HepG2 (cell line): ENCODE data around the gene ZNF771. TPM values are rescaled to one million over a fixed set of nuclear protein-coding genes. Genes with fewer than 3 reads are reported as not detected.

Source experiments
- ASH2L ChIP-seq: fragments of 300-600, 200-600 bp; sonication (generic); IDR thresholded peaks from 2 replicates; pipeline ENCODE4 v1.7.0; 2017; ENCODE audit warnings: low read depth, mild to moderate bottlenecking, moderate library complexity, mixed read lengths, low read length; ENCODE audit not compliant: insufficient read length
- ATRX ChIP-seq: sonication (generic); formaldehyde crosslinking; IDR thresholded peaks from 2 replicates; pipeline ENCODE4 v1.4.0; 2020; ENCODE audit warnings: missing genetic modification reagents, borderline replicate concordance
- GPBP1L1 ChIP-seq: sonication (generic); formaldehyde crosslinking; IDR thresholded peaks from 2 replicates; pipeline ENCODE4 v1.5.0; 2020; ENCODE audit warnings: mild to moderate bottlenecking, missing genetic modification reagents
- HNF4G ChIP-seq, 2 experiments: sonication (generic) in 1 of 2; formaldehyde crosslinking in 1 of 2; IDR thresholded peaks; 2 replicates each; pipeline versions ENCODE4 v1.4.0 to v1.6.1; 2011 to 2020; ENCODE audit warnings: borderline replicate concordance in 2 of 2, low read depth in 2 of 2, mild to moderate bottlenecking in 2 of 2, low read length in 1 of 2, missing genetic modification reagents in 1 of 2, moderate library complexity in 1 of 2
- KLF11 ChIP-seq: IDR thresholded peaks from 2 replicates; pipeline ENCODE4 v1.6.1; 2016; ENCODE audit warnings: missing compliant biosample characterization
- MEIS2 ChIP-seq: sonication (generic); formaldehyde crosslinking; IDR thresholded peaks from 2 replicates; pipeline ENCODE4 v1.9.0; 2021; ENCODE audit warnings: mild to moderate bottlenecking, missing genetic modification reagents
- PAXIP1 ChIP-seq: sonication (generic); formaldehyde crosslinking; conservative IDR thresholded peaks from 2 replicates; pipeline ENCODE4 v1.4.0; 2020; ENCODE audit warnings: mild to moderate bottlenecking, missing genetic modification reagents, moderate library complexity
- PHB2 ChIP-seq: fragments of 450-650 bp; IDR thresholded peaks from 2 replicates; pipeline ENCODE4 v1.6.1; 2018; ENCODE audit not compliant: partially characterized antibody
- PITX1 ChIP-seq: sonication (generic); formaldehyde crosslinking; IDR thresholded peaks from 2 replicates; pipeline ENCODE4 v1.5.1; 2020; ENCODE audit warnings: mild to moderate bottlenecking, missing genetic modification reagents
- TFAP4 ChIP-seq: sonication (generic); IDR thresholded peaks from 2 replicates; pipeline ENCODE4 v1.6.1; 2016; ENCODE audit warnings: low read depth, borderline replicate concordance
- U2AF2 ChIP-seq: fragments of 200-400 bp; formaldehyde crosslinking; IDR thresholded peaks from 2 replicates; pipeline ENCODE4 v1.6.1; 2017; ENCODE audit warnings: low read depth, mild to moderate bottlenecking, low read length
- ZBTB3 ChIP-seq: sonication (generic); formaldehyde crosslinking; IDR thresholded peaks from 2 replicates; pipeline ENCODE4 v1.4.0; 2020; ENCODE audit warnings: low read depth, mild to moderate bottlenecking, moderate library complexity, missing genetic modification reagents, borderline replicate concordance
- ZFP41 ChIP-seq: sonication (generic); formaldehyde crosslinking; IDR thresholded peaks from 2 replicates; pipeline ENCODE4 v1.4.0; 2020; ENCODE audit warnings: mild to moderate bottlenecking, missing genetic modification reagents, borderline replicate concordance
- ZNF781 ChIP-seq: sonication (generic); formaldehyde crosslinking; IDR thresholded peaks from 2 replicates; pipeline ENCODE4 v1.5.1; 2020; ENCODE audit warnings: borderline replicate concordance, mild to moderate bottlenecking, missing genetic modification reagents; ENCODE audit errors: not compliant biosample characterization
- ZNF879 ChIP-seq: sonication (generic); formaldehyde crosslinking; IDR thresholded peaks from 2 replicates; pipeline ENCODE4 v1.8.1; 2023; ENCODE audit warnings: missing genetic modification reagents
- polyA plus RNA-seq, 8 experiments: library from polyadenylated mRNA; depleted of rRNA in 3 of 8; stranded (reverse) in 7 of 8; unstranded in 1 of 8; fragments of >200 nt; fragmentation: Illumina TruSeq in 4 of 8; extraction: Trizol in 4 of 8; gene quantifications; 2 replicates each; pipeline versions ENCODE4 v1.2.1 to v1.2.3, GENCODE V29; 2011 to 2016; ENCODE audit warnings: low read depth in 4 of 8, missing spikeins in 1 of 8, mixed read lengths in 1 of 8; ENCODE audit not compliant: insufficient read depth in 1 of 8
- total RNA-seq, 5 experiments: library from RNA; depleted of rRNA; stranded (reverse); fragments of >200 nt; fragmentation: Illumina TruSeq; extraction: Trizol; gene quantifications; 2 replicates each; pipeline ENCODE4 v1.2.3, GENCODE V29; 2016; ENCODE audit warnings: low read depth in 1 of 5
- TF ChIP-seq, protein P1 (sequence below): sonication (generic); formaldehyde crosslinking; IDR thresholded peaks from 2 replicates; pipeline ENCODE4 v1.4.0; 2020; ENCODE audit warnings: missing genetic modification reagents

ZNF771 gene
- total and polyA plus RNA-seq, 2 of the 13 experiments (the other 11 are each of a cell fraction or from before 2014, with no cell fraction given), result 5.0 to 11.8 TPM

DNA sequence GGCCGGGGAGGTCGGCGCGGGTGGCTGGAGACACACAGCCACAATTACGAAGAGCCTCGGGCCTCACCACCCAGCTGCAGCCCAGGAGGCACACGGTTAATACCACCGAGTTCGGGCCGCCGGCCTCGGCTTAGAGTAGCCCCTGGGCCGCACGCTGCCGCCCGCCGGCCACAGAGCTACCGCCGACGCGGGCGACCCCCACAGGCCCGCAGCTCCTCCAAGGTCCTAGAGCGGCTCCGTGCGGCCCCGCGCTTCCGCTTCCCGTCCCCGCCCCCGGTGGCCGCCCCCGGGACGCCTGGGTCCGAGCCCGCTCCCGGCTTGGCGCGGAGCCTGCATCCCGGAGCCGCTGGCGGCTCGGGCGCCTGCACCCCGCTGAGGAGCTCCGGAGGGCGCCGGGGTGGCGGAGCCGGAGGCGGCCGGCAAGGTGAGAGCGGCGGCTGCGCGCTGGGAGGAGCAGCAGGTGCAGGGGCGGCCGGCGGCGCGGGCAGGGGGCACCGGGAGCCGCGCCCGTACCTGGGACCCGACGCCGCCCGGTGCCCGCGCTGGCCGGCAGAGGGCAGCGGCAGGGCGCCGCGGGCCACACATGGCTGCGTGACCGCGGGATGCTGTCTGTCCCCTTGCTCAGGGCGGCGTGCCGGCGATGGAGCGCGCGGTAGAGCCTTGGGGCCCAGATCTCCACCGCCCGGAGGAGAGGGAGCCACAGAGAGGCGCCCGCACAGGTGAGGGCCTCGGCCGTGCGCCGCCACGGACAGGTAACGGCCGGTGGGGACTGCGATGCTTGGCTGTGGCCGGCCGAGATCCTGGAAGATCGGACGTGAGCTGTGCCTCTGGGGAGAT is 12.0 kb upstream of the ZNF771 start, which contains the start of gene ZNF48 (continued):
- TF ChIP-seq PAXIP1 (CRISPR knock-in tag) (peak; percentile 48; the same call in 1 of the 2 replicates), KLF11 (CRISPR knock-in tag) (no peak), HNF4G (IDR thresholded peaks at IDR 0.05; ENCODE audit: borderline replicate concordance, low read depth, low read length) (0 out of 2 replicates have a peak, but pooled peaks have one; percentile 20), HNF4G (CRISPR knock-in tag; IDR thresholded peaks at IDR 0.05; ENCODE audit: borderline replicate concordance, low read depth) (peak; percentile 59; the same call in 1 of the 2 replicates), TFAP4 (peak; percentile 82; the same call in 1 of the 2 replicates), ZBTB3 (CRISPR knock-in tag) (0 out of 2 replicates have a peak, but pooled peaks have one; percentile 78), U2AF2 (no peak), MEIS2 (CRISPR knock-in tag) (no peak; the same call in 1 of the 2 replicates), ZNF781 (CRISPR knock-in tag) (no peak), GPBP1L1 (CRISPR knock-in tag) (no peak), ATRX (CRISPR knock-in tag) (no peak), ASH2L (peak; percentile 96), PITX1 (CRISPR knock-in tag) (no peak; the same call in 1 of the 2 replicates), ZFP41 (CRISPR knock-in tag) (no peak; the same call in 1 of the 2 replicates), ZNF879 (CRISPR knock-in tag) (no peak), PHB2 (no peak)
- TF ChIP-seq, protein P1, sequence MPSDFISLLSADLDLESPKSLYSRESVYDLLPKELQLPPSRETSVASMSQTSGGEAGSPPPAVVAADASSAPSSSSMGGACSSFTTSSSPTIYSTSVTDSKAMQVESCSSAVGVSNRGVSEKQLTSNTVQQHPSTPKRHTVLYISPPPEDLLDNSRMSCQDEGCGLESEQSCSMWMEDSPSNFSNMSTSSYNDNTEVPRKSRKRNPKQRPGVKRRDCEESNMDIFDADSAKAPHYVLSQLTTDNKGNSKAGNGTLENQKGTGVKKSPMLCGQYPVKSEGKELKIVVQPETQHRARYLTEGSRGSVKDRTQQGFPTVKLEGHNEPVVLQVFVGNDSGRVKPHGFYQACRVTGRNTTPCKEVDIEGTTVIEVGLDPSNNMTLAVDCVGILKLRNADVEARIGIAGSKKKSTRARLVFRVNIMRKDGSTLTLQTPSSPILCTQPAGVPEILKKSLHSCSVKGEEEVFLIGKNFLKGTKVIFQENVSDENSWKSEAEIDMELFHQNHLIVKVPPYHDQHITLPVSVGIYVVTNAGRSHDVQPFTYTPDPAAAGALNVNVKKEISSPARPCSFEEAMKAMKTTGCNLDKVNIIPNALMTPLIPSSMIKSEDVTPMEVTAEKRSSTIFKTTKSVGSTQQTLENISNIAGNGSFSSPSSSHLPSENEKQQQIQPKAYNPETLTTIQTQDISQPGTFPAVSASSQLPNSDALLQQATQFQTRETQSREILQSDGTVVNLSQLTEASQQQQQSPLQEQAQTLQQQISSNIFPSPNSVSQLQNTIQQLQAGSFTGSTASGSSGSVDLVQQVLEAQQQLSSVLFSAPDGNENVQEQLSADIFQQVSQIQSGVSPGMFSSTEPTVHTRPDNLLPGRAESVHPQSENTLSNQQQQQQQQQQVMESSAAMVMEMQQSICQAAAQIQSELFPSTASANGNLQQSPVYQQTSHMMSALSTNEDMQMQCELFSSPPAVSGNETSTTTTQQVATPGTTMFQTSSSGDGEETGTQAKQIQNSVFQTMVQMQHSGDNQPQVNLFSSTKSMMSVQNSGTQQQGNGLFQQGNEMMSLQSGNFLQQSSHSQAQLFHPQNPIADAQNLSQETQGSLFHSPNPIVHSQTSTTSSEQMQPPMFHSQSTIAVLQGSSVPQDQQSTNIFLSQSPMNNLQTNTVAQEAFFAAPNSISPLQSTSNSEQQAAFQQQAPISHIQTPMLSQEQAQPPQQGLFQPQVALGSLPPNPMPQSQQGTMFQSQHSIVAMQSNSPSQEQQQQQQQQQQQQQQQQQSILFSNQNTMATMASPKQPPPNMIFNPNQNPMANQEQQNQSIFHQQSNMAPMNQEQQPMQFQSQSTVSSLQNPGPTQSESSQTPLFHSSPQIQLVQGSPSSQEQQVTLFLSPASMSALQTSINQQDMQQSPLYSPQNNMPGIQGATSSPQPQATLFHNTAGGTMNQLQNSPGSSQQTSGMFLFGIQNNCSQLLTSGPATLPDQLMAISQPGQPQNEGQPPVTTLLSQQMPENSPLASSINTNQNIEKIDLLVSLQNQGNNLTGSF (CRISPR knock-in tag), result no peak
